Measurements from ENCODE around the gene ERBB2. TPM values are rescaled to one million over a fixed set of nuclear protein-coding genes. Genes with fewer than 3 reads are reported as not detected.

Gene ERBB2
- total RNA-seq, 1 experiment from 2014 or later: 216 TPM

DNA sequence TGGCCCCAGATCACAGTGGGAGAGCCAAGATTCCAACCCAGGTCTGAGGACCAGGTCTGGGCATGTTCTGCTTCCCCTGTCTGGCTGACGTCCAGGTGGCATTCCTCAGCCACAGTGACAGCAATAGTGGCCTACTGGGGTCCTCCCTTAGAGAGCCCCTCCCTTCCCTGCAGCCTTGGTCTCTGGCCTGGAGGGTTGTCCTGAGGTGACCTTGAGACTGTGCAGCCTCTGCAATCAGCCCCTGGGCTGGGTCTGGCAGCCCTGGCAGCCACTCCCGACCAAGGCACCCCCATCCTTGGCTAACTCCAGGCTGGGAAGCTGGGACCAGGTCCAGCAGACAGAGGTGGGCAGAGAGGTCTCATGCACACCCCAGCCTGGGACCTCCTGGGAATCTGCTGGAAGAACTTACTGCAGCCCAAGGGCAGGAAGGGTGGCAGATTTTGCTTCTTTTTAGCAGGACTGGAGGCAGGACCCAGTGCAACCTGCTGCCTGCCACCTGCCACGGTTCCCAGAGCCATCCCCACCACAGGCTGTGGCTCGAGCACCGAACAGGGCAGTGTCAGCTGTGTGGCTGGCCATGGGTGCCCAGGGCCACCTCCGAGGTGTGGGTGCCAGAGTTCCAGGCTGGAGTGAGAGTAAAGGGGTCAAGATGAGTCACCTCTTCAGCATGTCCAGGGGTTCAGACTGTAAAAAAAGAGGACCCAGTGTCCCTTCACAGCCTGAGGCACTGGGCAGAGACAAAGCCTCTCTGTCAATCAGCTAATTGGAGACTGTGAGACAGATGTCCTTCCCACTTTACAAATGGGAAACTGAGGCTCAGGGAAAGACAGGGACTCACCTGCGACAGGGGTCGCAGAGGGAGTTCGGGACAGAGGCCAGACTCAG, 50.5 kb downstream of the ERBB2 start:
- no peak overlapping the region for H2BK12ac ChIP-seq (ENCODE audit: insufficient read length, low read depth, low read length)
- peaks cover 3% of the 10 kb centered on the region for H3K23me2 ChIP-seq (ENCODE audit: insufficient read length, low read depth, low read length, poor library complexity, severe bottlenecking)
- WGBS (ENCODE audit: extremely low coverage, insufficient read length, low lambda C conversion rate): no CpG with 5 or more reads among the region's 9 CpGs
- H2BK120ac ChIP-seq (ENCODE audit: low read depth, low read length, poor library complexity, severe bottlenecking): no peak overlapping the region
- H3K4ac ChIP-seq (ENCODE audit: low read depth, low read length): no peak overlapping the region
- H3T11ph ChIP-seq (ENCODE audit: low read length): no peak overlapping the region
- H2BK5ac ChIP-seq (ENCODE audit: insufficient read length, low read length): no peak overlapping the region
- no peaks in the 10 kb centered on the region; a peak in 1 of 5 replicates for H3K9me3 Mint-ChIP-seq
- no peak overlapping the region for H3K4me2 ChIP-seq (ENCODE audit: insufficient read depth, insufficient read length, low read length)
- no peak overlapping the region for H3K4me3 Mint-ChIP-seq
- H3K14ac ChIP-seq (ENCODE audit: insufficient read depth, low read length): no peak overlapping the region
- H3K18ac ChIP-seq (ENCODE audit: insufficient read length, low read depth, low read length): no peak overlapping the region
- peaks cover 3 to 22% (median 22%) of the 10 kb centered on the region in 3 experiments; a peak in 6 of 7 replicates for H3K36me3 Mint-ChIP-seq (ENCODE audit: insufficient read depth in 1 of 3, low read depth in 3 of 3)
- H3K27ac Mint-ChIP-seq: peak overlapping the region in 1 of 3 experiments; percentile 61; a peak in 1 of 7 replicates
- H4K8ac ChIP-seq (replicated peaks; ENCODE audit: insufficient read length, low read depth, low read length): no peak overlapping the region
- H3K27me3 ChIP-seq (ENCODE audit: insufficient read depth, low read length): no peaks in the 10 kb centered on the region
- H3K9ac ChIP-seq (ENCODE audit: extremely low read depth, insufficient read length, low read length): no peak overlapping the region
- peaks cover under 1% of the 10 kb centered on the region; the same call in 1 of the 2 replicates for H3K4me1 ChIP-seq (ENCODE audit: insufficient read depth, low read length)
- TF ChIP-seq, protein P1, sequence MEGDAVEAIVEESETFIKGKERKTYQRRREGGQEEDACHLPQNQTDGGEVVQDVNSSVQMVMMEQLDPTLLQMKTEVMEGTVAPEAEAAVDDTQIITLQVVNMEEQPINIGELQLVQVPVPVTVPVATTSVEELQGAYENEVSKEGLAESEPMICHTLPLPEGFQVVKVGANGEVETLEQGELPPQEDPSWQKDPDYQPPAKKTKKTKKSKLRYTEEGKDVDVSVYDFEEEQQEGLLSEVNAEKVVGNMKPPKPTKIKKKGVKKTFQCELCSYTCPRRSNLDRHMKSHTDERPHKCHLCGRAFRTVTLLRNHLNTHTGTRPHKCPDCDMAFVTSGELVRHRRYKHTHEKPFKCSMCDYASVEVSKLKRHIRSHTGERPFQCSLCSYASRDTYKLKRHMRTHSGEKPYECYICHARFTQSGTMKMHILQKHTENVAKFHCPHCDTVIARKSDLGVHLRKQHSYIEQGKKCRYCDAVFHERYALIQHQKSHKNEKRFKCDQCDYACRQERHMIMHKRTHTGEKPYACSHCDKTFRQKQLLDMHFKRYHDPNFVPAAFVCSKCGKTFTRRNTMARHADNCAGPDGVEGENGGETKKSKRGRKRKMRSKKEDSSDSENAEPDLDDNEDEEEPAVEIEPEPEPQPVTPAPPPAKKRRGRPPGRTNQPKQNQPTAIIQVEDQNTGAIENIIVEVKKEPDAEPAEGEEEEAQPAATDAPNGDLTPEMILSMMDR (conservative IDR thresholded peaks at IDR 0.05): no peak
- H4K91ac ChIP-seq (ENCODE audit: insufficient read length, low read depth, low read length): no peak overlapping the region
- no peak overlapping the region for H3K23ac ChIP-seq (ENCODE audit: insufficient read length, low read depth, low read length)
- no peak overlapping the region for H2AFZ ChIP-seq (ENCODE audit: low read length)
- no peaks in the 10 kb centered on the region for H3K79me2 ChIP-seq (ENCODE audit: insufficient read depth, low read length)
- H4K20me1 ChIP-seq (ENCODE audit: control insufficient read depth, insufficient read depth, insufficient read length): peaks cover 2% of the 10 kb centered on the region
- H3K27me3 Mint-ChIP-seq (ENCODE audit: low read depth): peaks cover 6% of the 10 kb centered on the region
- H3K27ac ChIP-seq (ENCODE audit: insufficient read length, low read depth, low read length): no peak overlapping the region
- peak; percentile 49 for DNase-seq
- H4K5ac ChIP-seq (ENCODE audit: insufficient read length, low read depth, low read length): no peak overlapping the region
- no peak overlapping the region for H2BK15ac ChIP-seq (ENCODE audit: low read depth, low read length)
- H3K56ac ChIP-seq (ENCODE audit: insufficient read length, low read depth, low read length): no peak overlapping the region
- no peaks in the 10 kb centered on the region for H3K79me1 ChIP-seq (ENCODE audit: insufficient read depth, low read depth, low read length, poor library complexity, severe bottlenecking)
- no peak overlapping the region for H2BK20ac ChIP-seq (ENCODE audit: low read depth, low read length, poor library complexity, severe bottlenecking)
- no peak overlapping the region for H2AK5ac ChIP-seq (ENCODE audit: insufficient read length, low read length)
- H3K9me3 ChIP-seq (ENCODE audit: control insufficient read depth, low read depth, low read length): no peaks in the 10 kb centered on the region
- peaks cover 30 to 35% of the 10 kb centered on the region in 2 experiments for H3K4me1 Mint-ChIP-seq
